T-helper 1 cell treated with Interleukin-12 subunit alpha and Interleukin-12 subunit beta and Interleukin-4 antibody, amounts not matched to agents 30 ng/mL and 1 ng/mL, for 36 hours (primary cell): ENCODE measurements around the gene HOXB5. TPM values are rescaled to one million over a fixed set of nuclear protein-coding genes. Genes with fewer than 3 reads are reported as not detected.

Experiments used
- intact Hi-C: fragments of 100-400 bp; cut with micrococcal nuclease; formaldehyde crosslinking; loops from one replicate; pipeline ENCODE4 v1.15.1; 2024
- total RNA-seq: library from RNA; stranded (reverse); gene quantifications from 2 replicates; pipeline ENCODE4 v1.2.3, GENCODE V29; 2022

The HOXB5 gene
- total RNA-seq, 1 donor from 2014 or later: 0.56 TPM

DNA sequence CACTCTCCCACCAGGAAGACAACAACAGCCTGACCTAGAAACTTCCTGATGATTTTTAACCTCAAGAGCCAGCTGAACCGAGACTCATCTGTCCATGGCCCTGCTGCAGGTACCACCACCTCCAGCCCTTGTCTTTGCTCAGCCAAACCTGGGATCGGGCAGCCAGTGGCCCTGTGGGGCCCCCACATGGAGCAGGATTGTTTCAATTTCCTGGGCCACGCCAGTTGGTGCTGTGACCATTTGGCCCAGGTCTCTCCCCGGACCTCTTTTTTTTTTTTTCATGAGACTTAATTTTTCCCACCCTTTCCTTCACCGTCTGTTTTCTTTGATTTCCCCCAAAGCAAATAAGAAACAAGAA lies 40.4 kb downstream of the HOXB5 start:
- intact Hi-C loops: no loop called here

DNA sequence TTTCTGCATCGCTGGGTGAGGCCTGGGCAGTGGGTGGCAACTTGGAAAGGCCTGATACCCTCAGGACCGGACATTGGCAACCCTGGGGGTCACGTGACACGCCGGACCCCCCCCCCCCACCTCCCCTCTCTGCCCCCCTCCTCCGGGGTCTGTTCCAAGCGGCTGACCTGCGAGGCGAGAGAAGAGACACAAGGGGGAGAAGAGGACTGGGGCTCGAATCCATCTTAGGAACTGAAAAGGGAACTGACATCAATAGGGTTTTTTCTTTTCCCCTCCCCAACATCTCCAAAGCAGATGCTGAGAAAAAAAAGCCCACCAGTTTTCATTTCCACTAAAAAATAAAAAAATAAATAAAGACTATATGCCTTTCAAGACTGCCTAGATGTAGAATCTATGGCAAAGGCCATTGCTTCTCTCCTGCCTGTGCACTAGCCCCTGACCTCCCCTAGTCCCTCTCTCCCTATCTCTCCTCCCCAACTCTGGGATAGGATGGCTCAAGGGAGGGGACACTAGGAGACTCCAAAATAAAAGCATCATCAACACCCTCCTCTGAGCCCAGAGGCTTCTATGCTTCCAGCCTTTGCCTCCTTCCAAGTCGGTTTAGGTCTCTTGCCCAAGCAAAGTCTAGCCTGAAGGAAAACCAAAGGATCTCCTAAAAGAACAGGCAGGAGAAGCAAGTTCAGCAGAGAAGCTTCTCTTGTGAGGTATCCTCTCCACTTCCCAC lies 41.0 kb downstream of the HOXB5 start:
- intact Hi-C loops: no loop called here

DNA sequence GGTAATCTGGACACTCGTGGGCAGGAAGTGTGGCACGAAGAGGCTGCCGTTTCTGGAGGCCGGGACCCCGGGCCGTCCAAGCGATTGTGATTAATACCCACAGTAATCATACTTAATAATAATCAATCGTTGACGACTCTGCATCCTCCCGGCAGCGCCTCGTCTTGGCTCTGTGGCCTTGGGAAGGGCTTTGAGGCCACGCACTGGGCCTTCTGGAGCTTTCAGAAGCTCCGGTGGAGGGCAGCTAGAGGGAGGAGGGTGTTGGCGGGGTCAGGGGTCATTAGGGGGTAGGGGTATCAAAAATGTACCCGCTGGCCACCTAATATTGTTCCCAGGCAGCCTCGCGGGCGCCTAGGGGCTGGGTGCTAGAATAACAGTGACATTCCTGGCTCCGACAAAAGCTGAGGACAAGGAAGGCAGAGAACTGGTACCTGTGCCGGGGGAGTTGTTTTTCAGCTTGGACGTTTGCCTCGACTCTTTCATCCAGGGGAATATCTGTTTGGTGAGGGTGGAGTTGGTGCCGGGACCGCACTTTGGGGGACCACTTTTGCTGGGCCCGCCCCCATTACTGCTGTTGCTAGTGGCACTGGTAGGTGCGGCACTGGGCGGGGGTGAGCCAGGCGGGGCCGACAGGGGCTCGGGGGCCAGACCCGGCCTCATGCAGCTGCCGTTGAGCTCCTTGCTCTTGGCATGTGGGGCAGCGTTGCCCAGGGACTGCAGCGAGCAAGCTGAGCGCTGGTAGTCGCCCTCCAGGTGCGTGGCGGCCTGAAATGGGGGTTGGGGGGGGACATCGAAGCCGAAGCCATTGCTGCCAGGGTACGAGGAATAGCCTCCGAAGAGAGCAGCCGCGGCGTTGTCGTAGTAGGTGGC lies 41.7 kb downstream of the HOXB5 start:
- intact Hi-C loops: no loop called here

DNA sequence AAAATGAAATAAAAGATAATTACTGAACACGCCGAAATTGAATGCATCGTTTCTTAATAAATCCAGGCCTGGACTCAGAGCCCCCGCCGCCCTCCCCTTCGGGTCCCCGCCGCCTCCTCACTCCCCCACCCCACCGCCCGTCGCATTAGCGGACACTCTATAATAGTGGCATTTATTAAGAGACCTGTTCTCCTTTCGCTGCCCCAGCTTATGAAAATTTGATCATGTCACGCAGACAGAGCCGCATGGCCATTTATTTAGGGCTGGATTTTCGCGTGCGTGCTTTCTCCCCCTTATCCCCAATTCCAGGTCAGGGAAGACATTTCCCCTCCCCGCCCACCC lies 42.4 kb downstream of the HOXB5 start:
- intact Hi-C loops: no loop called here

DNA sequence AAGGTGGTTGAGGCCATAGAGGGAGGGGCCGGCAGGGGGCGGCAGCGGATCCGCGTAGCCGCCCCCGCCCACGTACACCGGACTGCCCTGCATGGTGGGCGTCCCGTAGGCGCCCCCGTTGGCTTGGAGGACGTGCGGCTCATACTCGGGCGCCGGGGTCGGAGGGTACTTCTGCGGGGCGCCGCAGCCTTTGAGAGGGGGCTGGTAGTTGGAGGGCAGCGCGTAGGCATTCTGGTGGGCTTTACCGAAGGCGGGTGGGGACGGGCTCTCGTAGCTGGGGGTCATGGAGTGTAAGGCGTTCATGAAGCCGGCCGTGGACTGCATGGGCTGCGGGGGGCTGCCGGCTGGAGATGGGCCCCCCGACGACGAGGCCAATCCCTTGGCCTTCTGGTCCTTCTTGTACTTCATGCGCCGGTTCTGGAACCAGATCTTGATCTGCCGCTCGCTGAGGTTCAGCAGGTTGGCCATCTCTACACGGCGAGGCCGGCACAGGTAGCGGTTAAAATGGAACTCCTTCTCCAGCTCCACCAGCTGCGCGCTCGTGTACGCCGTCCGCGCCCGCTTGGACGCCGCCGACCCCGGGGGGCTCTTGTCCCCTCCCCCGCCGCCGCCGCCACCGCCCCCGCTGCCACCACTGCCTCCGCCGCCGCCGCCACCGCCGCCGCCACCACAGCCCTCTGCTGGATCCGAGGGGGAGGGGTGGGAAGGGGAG lies 42.9 kb downstream of the HOXB5 start:
- intact Hi-C loops: no loop called here

DNA sequence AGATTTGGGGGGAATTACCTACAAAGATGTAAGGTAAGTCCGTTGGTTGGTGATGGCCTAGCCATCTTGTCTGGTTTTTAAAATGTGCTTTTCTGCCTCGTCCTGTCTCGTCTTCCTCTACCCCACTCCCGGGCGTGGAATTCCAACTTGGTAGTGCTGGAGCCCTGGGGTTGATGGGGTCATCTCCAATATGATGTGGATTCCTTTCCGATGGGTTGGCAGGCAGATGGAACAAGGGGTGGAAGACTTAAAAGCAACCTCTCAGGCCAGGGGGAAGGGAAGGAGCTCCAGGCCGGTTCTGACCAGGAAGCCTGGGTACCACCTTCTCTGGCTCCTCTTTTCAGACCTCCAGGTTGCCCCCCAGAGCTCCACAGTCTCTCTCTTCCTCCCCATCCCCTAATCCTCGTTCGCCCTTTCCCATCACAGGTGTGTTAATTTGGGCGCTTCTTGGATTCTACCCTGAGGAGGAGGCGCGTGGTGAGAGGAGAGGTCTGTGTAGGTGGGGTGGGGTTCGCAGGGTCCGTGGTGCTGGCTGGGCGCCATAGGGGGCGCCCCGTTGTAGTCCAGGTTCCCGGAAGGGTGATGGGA lies 43.6 kb downstream of the HOXB5 start:
- intact Hi-C loops: no loop called here

DNA sequence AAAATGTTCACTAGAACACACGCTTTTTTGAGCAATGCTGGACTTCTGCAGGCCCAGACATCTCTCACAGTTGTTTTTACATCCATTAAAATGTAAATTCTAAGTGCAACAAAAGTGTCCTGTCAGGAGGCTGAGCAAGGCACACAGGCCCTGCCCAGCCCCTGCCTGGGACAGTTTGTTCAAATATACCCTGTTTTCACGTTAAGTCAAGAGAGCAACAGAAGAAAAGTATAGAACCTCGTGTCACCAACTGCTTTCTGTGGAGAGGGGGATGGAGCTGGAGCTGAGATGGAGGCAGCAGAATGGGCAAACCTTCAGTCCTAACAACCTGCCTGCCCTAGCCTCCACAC lies 44.3 kb downstream of the HOXB5 start:
- intact Hi-C loops: no loop called here

DNA sequence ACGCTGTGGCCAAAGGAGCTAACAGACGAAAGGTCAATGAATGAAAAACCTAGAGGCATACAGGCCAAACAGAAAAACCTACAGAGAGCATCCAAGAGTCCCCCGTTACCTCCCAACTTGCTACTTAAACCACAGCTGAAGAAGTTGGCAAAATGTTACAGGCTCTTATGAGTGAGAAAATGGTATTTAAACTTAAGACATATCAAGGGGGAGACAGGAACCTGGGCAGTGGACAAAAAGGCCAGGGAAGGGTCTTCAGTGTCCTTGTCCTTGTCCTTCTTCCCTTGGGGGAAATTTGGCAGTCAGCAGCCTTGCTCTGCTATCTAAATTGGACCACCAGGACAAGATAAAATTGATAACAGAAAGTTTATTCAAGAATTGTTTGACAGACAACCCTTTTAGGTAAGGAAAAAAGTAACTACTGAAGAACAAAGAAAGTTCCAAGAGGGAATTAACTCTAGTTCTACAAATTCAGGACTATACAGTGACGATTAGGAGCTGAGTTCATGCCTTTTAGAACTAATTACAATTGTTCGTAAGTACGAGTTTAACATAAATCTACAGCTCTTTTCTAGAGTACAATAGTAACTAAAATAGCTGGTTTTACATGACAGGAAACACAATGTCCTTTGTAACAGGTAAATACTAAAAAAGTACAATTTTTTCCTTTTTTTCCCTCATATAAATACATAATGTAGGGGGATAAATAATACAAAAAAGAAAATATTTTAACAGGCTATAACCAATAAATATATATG lies 44.9 kb downstream of the HOXB5 start:
- intact Hi-C loops: no loop called here

DNA sequence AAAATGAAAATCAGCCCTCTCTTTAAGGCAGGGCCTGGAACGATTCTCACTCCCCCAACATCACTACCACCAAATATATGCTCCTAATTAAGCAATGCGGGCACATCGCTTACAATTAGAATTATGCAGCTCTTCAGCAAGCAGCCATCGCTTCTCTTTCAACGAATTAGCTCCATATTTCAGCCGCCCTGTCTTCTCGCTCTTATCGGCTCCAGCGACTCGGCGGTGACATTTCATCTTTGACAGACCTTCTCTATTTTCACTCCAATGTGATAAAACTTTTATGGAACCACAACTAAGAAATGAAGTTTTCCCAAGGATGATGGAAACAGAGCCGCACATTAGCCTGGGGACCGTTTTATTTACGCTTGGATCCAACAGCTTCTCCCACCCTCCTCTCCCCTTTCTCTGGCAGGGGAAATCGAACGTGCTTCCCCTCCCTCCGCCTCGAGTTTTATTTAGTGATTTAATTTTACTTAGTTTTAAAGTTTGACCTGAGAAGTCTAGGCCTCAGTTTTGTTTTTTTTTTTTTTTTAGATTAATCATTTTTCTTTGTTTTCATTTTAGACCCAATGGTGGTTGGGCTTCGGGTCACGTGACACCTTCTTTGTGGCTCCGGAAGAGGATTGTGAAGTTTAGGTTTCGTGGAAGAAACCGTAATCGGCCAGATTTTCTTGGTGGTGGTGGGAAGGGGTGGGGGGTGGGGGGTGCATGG lies 45.6 kb downstream of the HOXB5 start:
- intact Hi-C loops: no loop called here

DNA sequence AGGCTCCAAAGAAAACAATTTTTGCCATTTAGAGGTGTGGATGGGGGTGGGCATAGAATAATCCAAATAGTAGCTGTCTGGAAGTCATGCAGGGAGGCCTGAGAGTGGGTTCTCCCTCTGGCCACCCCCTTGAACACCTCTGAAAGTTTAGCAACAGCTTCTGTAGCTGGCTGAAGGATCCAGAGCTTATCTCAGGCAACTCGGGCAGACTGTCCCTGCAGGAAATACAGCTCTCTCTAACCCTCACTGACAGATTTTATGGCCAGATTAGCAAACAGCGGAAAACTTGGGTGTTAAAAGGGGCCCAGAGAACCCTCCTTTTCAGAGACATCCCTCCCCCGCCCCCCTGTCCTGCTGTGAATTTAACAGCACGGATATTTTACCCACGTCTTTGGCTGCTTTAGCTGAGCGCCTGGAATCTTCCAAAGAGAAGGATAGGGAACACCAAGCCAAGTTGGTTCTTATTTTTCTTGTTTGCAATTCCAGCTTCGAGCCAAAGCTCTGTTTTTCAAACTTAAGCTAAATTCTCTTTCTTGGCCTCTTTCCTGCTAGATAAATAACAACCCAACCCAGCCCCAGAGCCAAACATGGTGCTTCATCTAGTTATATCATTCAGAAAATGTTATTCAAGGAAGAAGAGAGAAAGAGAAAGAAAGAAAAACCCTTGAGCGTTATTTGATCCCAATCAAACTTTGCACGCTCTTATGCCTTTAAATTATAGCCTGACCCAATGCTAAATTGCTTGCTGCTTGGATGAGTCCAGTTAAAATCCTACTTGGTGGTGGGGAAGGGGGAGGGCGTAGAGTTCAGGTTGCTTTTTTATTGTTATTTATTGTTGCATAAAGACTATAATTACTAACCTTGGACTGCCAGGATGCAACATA lies 46.4 kb downstream of the HOXB5 start:
- intact Hi-C loops: no loop called here

DNA sequence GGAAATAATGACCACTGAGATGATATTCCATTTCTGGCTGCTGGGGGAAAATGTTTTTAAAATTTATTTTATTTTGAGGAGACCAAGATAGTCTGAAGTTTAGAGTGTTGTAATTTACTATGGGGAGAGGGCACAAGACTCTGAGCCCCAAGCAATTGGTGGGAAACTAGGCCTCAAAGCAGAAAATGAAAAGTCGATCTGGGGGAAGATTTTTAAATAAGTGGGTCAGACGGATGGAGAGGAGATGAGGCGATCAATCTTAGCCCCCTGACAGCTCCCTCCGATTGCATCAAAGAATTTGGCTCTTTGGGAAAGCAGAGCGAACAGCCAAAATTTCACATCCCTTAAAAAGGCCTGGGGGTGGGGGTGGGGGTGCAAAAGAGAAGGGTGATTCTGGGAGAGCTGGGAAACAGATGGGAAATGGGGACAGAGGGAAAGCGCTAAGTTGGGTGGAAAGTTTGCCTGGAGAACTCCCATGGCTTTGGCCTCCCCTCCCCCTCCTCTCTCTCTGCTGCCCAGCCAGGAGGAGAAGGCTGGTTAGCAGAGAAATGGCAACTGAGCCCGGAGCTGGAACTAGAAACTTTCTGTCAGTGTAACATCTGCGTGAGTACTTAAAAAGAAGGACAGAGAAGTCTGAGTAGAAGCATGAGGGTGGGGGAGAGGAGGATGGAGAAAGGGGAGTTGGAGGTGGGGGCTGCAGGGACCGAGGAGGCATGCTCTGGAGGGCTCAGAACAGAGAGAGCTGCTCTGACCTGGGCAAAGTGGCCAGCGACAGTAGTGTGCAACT lies 47.2 kb downstream of the HOXB5 start:
- intact Hi-C loops: no loop called here

DNA sequence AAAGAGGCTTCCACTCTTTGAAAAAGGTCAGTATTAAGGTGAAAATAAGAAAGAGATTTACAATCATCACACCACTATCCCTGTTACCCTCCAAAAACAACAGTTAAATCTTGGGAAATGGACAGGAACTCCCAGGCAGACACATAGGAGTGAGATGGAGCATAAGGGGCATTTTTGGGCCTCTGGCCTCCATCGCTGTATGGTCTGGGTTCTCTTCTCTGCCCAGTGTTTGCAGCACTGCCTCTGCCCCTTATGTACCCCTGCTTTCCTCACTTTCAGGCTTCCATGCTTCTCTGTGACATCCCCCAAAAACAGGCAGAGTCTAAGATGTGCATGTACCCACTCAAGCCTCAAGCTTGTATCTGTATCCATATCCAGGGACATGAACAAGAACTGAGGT lies 48.0 kb downstream of the HOXB5 start:
- intact Hi-C loops: no loop called here

DNA sequence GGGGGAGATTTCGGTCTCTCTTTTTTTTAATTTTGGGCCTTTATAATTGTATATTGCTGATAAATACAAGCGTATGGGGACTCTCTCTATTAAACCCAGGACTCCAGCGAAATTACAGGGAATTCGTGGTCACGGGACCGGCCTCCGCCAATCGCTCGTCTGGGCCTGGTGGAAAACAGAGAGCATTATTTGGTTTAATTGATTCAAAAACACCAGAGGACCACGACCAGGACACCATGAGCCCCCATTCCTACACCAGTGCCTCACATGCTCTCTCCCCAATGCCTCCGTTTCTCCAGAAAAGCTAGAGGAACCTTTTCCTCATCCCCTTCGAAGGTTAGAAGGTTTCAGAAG lies 48.6 kb downstream of the HOXB5 start, which contains the start of gene HOXB2:
Gene HOXB2, minus strand, starts transcription at position 88 of the 354 bp plus-strand sequence. CDS start 198 bp downstream, outside the sequence.
- intact Hi-C loops: no loop called here

DNA sequence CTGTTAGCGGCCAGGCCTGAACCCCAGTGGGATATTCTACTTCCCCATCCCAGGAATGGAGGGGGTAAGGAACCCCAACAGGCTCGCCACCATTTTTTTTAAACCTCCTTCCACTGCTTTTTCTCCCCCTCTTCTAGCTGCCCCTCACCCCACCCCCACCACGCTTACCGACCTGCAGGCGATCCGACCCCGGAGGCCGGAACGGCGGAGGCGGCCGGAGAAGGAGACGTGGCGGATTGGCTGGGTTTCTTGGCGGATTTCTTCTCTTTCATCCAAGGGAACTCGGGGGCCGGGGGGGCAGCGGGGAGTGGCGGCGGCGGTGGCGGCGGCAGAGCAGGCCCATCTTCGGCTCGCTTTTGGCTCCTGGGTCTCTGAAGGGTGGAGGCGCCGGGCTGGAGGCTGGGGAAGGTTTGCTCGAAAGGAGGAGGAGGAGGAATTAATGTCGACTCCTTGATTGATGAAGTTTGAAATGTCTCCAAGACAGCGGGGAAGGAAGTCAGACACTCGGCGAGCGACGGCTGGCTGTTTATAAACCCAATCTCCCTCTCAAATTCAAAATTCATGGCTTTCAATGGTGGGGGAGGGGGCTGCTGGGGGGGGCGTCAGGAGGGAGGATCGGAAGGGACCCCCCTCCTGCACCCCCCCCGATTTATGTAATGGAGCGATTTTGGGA lies 49.1 kb downstream of the HOXB5 start:
- intact Hi-C loops: no loop called here

DNA sequence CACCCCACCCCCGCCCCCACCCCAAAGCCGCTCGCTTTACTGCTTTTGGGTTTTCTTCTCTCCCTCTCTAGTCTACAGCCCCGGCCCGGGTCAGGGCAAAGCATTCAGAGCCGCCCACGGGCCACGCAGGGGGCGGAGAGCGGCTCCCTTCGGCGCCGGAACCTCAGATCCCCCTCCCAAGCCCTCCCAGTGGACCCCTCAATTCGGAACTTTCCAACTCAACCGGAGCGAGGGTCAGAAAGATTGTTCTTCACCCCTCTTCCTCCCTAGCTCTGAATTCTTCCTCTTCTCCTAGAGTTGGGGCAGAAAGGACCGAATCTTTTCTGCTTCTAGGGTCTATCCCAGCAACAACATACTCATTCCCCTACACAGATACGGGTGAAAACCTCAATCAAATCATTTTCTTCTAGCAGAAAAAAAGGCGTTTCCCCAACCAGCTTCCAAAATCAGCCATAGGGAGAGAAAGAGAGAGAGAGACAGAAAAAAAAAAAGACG lies 49.7 kb downstream of the HOXB5 start:
- intact Hi-C loops: loop anchor here (1.0 to 2.0 kb wide), 4 partner anchors 34 to 293 kb away; partner anchors contain the start of gene HOXB4

DNA sequence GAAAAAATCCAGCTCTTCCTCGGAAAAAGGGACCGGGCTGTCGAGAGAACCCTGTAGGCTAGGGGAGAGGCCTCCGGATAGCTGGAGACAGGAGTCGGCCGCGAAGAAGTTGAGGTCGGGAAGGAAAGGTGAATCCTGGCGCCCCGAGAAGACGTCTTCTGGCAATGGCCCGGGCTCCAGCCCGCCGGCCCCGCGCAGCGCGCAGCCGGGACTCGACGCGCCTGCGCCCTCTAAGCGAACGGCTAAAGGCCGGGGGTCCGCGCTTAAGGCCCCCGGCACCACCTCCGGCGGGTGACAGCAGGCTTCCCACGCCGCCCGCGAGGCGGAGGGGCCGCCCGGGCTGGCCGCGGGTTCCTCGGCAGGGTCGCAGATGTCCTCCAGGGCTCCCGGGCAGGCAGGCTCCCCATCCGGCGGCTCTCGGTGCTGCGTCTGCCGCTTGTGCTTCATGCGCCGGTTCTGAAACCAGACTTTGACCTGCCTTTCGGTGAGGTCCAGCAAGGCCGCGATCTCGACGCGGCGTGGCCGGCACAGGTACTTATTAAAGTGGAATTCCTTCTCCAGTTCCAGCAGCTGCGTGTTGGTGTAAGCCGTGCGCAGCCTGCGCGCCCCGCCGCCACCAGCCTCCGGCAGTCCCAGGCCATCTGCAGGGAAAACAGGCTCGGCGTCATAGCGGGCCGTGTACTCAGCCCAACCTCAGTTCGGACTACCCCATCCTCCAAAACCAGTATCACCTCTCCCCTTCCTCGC lies 50.3 kb downstream of the HOXB5 start:
- intact Hi-C loops: loop anchor here (1.0 to 2.0 kb wide), 4 partner anchors 35 to 294 kb away; partner anchors contain the start of gene HOXB4

DNA sequence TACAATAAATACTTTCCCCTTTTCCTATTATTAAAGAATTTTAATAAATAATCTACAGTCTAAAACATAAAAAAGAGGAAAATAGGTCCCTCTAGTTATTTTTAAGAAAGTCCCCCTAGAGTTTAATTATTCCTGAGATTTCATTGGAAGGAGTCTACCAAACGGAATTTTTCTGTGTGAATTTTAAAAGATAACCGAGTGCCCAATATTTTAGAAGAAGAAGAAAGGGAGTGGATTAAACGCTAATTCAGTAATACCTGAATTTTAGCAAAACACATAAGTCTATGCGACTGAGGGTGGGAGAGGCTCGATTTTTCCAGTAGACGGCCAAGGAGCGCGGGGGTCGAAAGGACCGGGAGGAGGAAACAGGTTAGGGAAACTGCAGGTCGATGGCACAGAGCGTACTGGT lies 50.9 kb downstream of the HOXB5 start:
- intact Hi-C loops: loop anchor here (1.0 to 2.0 kb wide), 4 partner anchors 36 to 294 kb away; partner anchors contain the start of gene HOXB4
